ENCODE measurements around the gene RPL18.
"Not testable (repeated sequence)": the region's sequence is repeated elsewhere in the genome, so short reads cannot be mapped to it uniquely, and the experiment has no call there.

The RPL18 gene

GRCh38 chr19:48618916-48619691, at the start of gene RPL18, which contains the start of gene SPHK2:
TSS of gene RPL18 (minus strand) at chr19:48619178. CDS start at chr19:48619143, 35 bp downstream.
TSS of gene SPHK2 (plus strand) at chr19:48619506. CDS start at chr19:48620515, 1,009 bp downstream.
- DNase-seq: peak; percentile 98 to 99

GRCh38 chr19:48668761-48669160, 49.8 kb upstream of the RPL18 start:
- no peak for DNase-seq

GRCh38 chr19:48668332-48668731, 49.4 kb upstream of the RPL18 start:
- DNase-seq: no peak

DNA sequence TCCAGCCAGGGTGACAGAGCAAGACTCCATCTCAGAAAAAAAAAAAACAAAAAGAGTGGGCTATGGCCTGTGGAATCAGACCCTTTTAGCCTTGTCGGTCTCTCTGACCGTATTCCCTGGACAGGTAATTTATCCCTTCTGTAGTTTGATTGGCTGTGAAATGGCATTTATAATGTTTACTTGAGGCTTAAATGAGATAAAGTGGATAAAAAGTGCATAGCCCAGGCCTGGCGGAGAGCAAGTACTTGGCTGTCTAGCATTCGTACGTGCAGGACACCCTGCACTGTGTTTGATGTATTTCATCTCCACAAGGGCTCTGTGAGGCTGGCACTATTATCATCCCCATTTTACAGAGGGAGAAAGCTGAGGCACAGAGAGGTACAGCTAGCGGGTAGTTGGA, 46.8 kb upstream of the RPL18 start:
- no peak for DNase-seq

DNA sequence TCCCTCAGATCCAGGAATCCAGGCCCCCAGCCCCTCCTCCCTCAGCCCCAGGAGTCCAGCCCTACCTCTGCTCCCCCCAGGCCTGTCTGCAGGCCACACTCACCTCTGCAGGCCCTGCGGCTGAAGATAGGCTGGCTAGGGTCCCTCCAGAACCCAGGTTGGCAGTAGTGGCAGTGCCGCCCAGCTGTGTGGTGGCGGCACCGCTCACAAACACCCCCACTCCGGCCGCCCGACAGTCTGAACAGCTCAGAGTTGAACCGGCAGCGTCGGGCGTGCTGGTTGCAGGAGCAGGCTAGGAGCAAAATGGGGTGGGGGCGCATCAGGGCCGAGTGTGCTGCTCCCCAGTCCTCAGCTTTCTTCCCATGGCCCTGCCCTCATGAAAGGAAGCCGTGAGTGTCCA, 45.5 kb upstream of the RPL18 start:
- DNase-seq: no peak

DNA sequence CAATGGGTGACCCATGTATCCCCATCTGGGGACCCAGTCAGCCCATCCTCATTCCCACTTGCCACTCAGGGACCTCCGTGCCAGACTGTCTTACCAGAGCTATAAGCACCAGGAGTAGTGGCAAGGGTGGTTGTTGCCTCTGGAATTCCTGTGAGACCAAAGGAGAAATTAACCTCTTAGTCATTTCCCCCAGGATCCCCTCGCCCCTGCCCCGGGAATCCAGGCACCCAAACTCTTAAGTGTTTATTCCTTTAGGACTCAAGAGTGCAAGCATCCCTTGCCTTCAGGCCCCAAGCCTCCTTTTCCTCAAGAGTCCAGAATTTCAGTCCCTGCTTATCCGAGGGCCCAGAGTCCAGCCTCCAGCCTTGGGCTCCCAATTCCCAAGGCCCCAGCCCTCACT, 44.7 kb upstream of the RPL18 start:
- no peak for DNase-seq

- no peak for DNase-seq
These were observed 42.7 kb upstream of the RPL18 start for GRCh38 chr19:48661711-48662090.

- DNase-seq: peak; percentile 96 to 97
These were observed 42.1 kb upstream of the RPL18 start for GRCh38 chr19:48660852-48661710.

GRCh38 chr19:48659768-48660167, 40.8 kb upstream of the RPL18 start:
- peak; percentile 56 to 66 for DNase-seq

DNA sequence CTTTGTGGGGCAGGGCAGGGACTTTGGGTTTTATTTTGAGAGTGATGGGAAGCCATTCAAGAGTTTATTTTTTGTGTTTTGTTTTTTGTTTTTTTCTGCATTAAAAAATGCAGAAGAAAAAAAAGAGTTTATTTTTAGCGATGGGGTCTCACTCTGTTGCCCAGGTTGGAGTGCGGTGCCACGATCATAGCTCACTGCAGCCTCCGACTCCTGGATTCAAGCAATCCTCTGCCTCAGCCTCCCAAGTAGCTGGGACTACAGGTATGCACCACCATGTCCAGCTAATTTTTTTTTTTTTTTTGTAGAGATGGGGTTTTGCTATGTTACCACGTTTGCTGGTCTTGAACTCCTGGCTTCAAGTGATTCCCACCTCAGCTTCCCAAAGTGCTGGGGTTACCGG, 39.5 kb upstream of the RPL18 start:
- no peak for DNase-seq

- DNase-seq: not testable (repeated sequence)
These were observed 38.9 kb upstream of the RPL18 start for GRCh38 chr19:48657828-48658227.

DNA sequence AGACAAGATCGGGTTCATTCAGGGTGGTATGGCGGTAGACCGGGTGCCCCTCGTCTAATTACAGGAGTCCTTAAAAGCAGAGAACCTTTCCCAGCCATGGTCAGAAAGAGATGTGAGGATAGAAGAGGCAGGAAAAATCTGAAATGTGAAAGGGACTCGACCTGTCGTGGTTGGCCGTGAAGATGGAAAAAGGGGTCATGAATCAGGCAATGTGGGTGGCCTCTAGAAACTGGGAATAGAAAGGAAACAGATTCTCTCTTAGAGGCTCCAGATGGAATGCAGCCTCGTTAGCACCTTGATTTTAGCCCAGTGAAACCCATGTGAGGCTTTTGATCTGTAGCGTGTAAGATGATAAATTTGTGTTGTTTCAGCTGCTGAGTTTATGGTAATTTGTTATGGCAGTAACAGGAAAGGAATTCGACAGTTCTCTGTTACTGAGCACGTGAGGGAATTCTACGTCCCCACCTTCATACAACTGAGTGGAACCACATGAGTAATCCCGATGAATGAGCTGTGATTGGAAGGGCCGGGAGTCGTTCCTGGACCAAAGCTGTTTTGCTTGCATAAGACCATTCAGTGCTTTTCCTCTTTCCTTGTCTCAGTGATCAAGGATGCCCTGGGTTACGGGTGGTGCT, 38.0 kb upstream of the RPL18 start:
- DNase-seq: no peak

- DNase-seq: no peak
These were observed 35.5 kb upstream of the RPL18 start for GRCh38 chr19:48654299-48655059.

GRCh38 chr19:48651683-48652048, 32.7 kb upstream of the RPL18 start:
- DNase-seq: no peak

- DNase-seq: no peak
These were observed 32.1 kb upstream of the RPL18 start for GRCh38 chr19:48650974-48651682.

- DNase-seq: no peak
These were observed 29.2 kb upstream of the RPL18 start for GRCh38 chr19:48648134-48648533.

- DNase-seq: peak in 1 of 2 experiments; percentile 73
These were observed 27.8 kb upstream of the RPL18 start for GRCh38 chr19:48646722-48647216.

GRCh38 chr19:48646001-48646721, 27.2 kb upstream of the RPL18 start, which contains the start of gene CA11:
TSS of gene CA11 (minus strand) at chr19:48646187. CDS start at chr19:48645632, 555 bp downstream.
- peak; percentile 41 to 93 for DNase-seq

GRCh38 chr19:48645620-48646000, 26.6 kb upstream of the RPL18 start:
- DNase-seq: no peak

GRCh38 chr19:48644839-48645619, 26.1 kb upstream of the RPL18 start:
- DNase-seq: peak; percentile 44 to 80
